CD4-positive, alpha-beta T cell treated with Interferon gamma for 1 hour (primary cell): ENCODE results near the gene ODC1.

Experiments used
- DNase-seq: peaks from one replicate; pipeline ENCODE4 v3.0.0-alpha.2; 2020

The ODC1 gene

GRCh38 chr2:10413503-10413902, 34.6 kb downstream of the ODC1 start:
- no peak for DNase-seq

- peak; percentile 36 for DNase-seq
Measured at GRCh38 chr2:10412380-10412779, 35.7 kb downstream of the ODC1 start.

GRCh38 chr2:10411557-10411956, 36.6 kb downstream of the ODC1 start:
- DNase-seq: no peak

GRCh38 chr2:10410823-10411437, 37.2 kb downstream of the ODC1 start:
- DNase-seq: no peak

- DNase-seq: peak; percentile 34
Measured at GRCh38 chr2:10410001-10410822, 37.9 kb downstream of the ODC1 start.

- peak; percentile 82 for DNase-seq
Measured at GRCh38 chr2:10408649-10409579, 39.2 kb downstream of the ODC1 start.

GRCh38 chr2:10407841-10408648, 40.1 kb downstream of the ODC1 start:
- DNase-seq: peak; percentile 67

GRCh38 chr2:10407432-10407831, 40.7 kb downstream of the ODC1 start:
- DNase-seq: no peak

GRCh38 chr2:10406491-10407188, 41.5 kb downstream of the ODC1 start:
- DNase-seq: no peak

GRCh38 chr2:10406016-10406415, 42.1 kb downstream of the ODC1 start:
- DNase-seq: no peak

- DNase-seq: no peak
Measured at GRCh38 chr2:10405448-10405847, 42.7 kb downstream of the ODC1 start.

- no peak for DNase-seq
Measured at GRCh38 chr2:10404324-10405143, 43.6 kb downstream of the ODC1 start.

- DNase-seq: no peak
Measured at GRCh38 chr2:10402653-10403215, 45.4 kb downstream of the ODC1 start.

GRCh38 chr2:10402062-10402585, 46.0 kb downstream of the ODC1 start:
- no peak for DNase-seq

GRCh38 chr2:10400978-10401951, 46.9 kb downstream of the ODC1 start:
- no peak for DNase-seq

- peak; percentile 71 for DNase-seq
Measured at GRCh38 chr2:10400568-10400977, 47.6 kb downstream of the ODC1 start.

GRCh38 chr2:10400002-10400401, 48.1 kb downstream of the ODC1 start:
- no peak for DNase-seq

- DNase-seq: no peak
Measured at GRCh38 chr2:10399358-10399757, 48.8 kb downstream of the ODC1 start.

- DNase-seq: no peak
Measured at GRCh38 chr2:10398496-10398895, 49.6 kb downstream of the ODC1 start.
